ENCODE measurements around the gene CNTNAP2. TPM values are rescaled to one million over a fixed set of nuclear protein-coding genes. Genes with fewer than 3 reads are reported as not detected.
"Not testable (repeated sequence)": the region's sequence is repeated elsewhere in the genome, so short reads cannot be mapped to it uniquely, and the experiment has no call there.

Gene CNTNAP2
- total RNA-seq, 2 donors from 2014 or later, result 171 to 228 TPM

GRCh38 chr7:147595042-147595441, 1478.4 kb downstream of the CNTNAP2 start:
- TF ChIP-seq, protein P1, sequence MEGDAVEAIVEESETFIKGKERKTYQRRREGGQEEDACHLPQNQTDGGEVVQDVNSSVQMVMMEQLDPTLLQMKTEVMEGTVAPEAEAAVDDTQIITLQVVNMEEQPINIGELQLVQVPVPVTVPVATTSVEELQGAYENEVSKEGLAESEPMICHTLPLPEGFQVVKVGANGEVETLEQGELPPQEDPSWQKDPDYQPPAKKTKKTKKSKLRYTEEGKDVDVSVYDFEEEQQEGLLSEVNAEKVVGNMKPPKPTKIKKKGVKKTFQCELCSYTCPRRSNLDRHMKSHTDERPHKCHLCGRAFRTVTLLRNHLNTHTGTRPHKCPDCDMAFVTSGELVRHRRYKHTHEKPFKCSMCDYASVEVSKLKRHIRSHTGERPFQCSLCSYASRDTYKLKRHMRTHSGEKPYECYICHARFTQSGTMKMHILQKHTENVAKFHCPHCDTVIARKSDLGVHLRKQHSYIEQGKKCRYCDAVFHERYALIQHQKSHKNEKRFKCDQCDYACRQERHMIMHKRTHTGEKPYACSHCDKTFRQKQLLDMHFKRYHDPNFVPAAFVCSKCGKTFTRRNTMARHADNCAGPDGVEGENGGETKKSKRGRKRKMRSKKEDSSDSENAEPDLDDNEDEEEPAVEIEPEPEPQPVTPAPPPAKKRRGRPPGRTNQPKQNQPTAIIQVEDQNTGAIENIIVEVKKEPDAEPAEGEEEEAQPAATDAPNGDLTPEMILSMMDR (conservative IDR thresholded peaks at IDR 0.05), result no peak
- Histone ChIP-seq H3K36me3 (ENCODE audit: control insufficient read depth, insufficient read depth, low read length) (no peaks in the 10 kb centered on the region), H3K4me1 (ENCODE audit: control insufficient read depth, insufficient read depth, low read length) (no peaks in the 10 kb centered on the region), H3K9ac (ENCODE audit: extremely low read depth, low read length, poor library complexity, severe bottlenecking) (no peak overlapping the region), H3K9me3 (ENCODE audit: control insufficient read depth, low read length) (no peaks in the 10 kb centered on the region), H3K4me3 (ENCODE audit: low read length) (no peak overlapping the region), H3K27me3 (ENCODE audit: control insufficient read depth, insufficient read depth, low read length, poor library complexity, severe bottlenecking) (no peaks in the 10 kb centered on the region), H3K27ac (ENCODE audit: low read depth, low read length) (no peak overlapping the region)
- H3K27me3 Mint-ChIP-seq (ENCODE audit: insufficient read depth), result no peaks in the 10 kb centered on the region
- H3K4me3 Mint-ChIP-seq, result no peak overlapping the region
- no peak overlapping the region for H3K27ac Mint-ChIP-seq
- 91 to 92% methylated on average over 1 of the region's 1 CpG for whole genome bisulfite sequencing, 2 experiments (ENCODE audit: insufficient coverage in 1 of 2, insufficient read length in 1 of 2)
- H3K9me3 Mint-ChIP-seq, result peaks cover 19% of the 10 kb centered on the region
- DNase-seq, result no peak
- peaks cover 6% of the 10 kb centered on the region for H3K4me1 Mint-ChIP-seq
- H3K36me3 Mint-ChIP-seq (ENCODE audit: low read depth), result peaks cover 3% of the 10 kb centered on the region

DNA sequence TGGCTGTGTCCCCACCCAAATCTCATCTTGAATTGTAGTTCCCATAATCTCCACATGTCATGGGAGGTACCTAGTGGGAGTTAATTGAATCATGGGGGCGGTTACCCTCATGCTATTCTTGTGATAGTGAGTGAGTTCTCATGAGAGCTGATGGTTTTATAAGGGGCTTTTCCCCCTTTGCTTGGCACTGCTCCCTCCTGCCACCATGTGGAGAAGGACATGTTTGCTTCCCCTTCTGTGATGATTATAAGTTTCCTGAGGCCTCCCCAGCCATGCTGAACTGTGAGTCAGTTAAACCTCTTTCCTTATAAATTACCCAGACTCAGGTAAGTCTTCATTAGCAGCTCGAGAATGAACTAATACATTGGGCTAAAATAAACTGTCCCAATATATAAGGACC, 1482.1 kb downstream of the CNTNAP2 start:
- TF ChIP-seq, protein P1 (conservative IDR thresholded peaks at IDR 0.05), result peak; percentile 58
- not testable (repeated sequence) for H3K27ac ChIP-seq (ENCODE audit: low read depth, low read length); H3K27me3 ChIP-seq (ENCODE audit: control insufficient read depth, insufficient read depth, low read length, poor library complexity, severe bottlenecking); H3K9ac ChIP-seq (ENCODE audit: extremely low read depth, low read length, poor library complexity, severe bottlenecking); H3K36me3 ChIP-seq (ENCODE audit: control insufficient read depth, insufficient read depth, low read length); H3K4me3 ChIP-seq (ENCODE audit: low read length); H3K27me3 Mint-ChIP-seq (ENCODE audit: insufficient read depth); DNase-seq; H3K27ac Mint-ChIP-seq; H3K9me3 ChIP-seq (ENCODE audit: control insufficient read depth, low read length); H3K4me1 ChIP-seq (ENCODE audit: control insufficient read depth, insufficient read depth, low read length); H3K36me3 Mint-ChIP-seq (ENCODE audit: low read depth); H3K4me3 Mint-ChIP-seq
- WGBS, 2 experiments (ENCODE audit: insufficient coverage in 1 of 2, insufficient read length in 1 of 2), result 80 to 92% methylated on average over 1 to 2 of the region's 2 CpGs
- peaks cover 19% of the 10 kb centered on the region for H3K9me3 Mint-ChIP-seq
- H3K4me1 Mint-ChIP-seq, result peaks cover 15% of the 10 kb centered on the region

DNA sequence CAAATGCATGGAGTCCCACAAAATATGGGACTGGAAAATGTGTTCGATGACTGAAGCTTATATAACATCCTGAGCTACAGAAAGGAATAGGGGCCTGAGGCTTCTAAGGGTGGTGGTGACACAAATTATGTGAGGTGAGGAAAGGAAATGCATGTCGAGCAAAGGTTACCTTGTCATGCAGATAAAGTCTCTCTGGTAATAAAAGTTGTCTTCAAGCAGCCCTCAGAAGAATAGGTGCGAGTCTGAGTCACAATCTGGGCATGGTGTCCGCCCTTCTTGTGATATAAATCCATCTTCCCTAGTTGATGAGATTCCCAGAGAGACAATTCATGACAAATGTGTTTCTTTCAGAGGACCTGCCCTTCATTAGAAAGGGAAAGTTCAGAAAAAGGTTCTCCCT, 1488.7 kb downstream of the CNTNAP2 start:
- WGBS, 2 experiments (ENCODE audit: insufficient coverage in 1 of 2, insufficient read length in 1 of 2), result 71% methylated on average over 3 to 4 of the region's 4 CpGs
- TF ChIP-seq, protein P1 (conservative IDR thresholded peaks at IDR 0.05), result no peak
- Mint-ChIP-seq H3K4me1 (peaks cover 33% of the 10 kb centered on the region), H3K36me3 (ENCODE audit: low read depth) (peaks cover 5% of the 10 kb centered on the region), H3K27me3 (ENCODE audit: insufficient read depth) (no peaks in the 10 kb centered on the region), H3K4me3 (no peak overlapping the region), H3K9me3 (peaks cover 19% of the 10 kb centered on the region), H3K27ac (peak overlapping the region; percentile 9)
- no peaks in the 10 kb centered on the region for H3K4me1 ChIP-seq (ENCODE audit: control insufficient read depth, insufficient read depth, low read length)
- no peak overlapping the region for H3K4me3 ChIP-seq (ENCODE audit: low read length)
- no peak for DNase-seq
- peaks cover 7% of the 10 kb centered on the region for H3K9me3 ChIP-seq (ENCODE audit: control insufficient read depth, low read length)
- H3K27ac ChIP-seq (ENCODE audit: low read depth, low read length), result no peak overlapping the region
- no peaks in the 10 kb centered on the region for H3K36me3 ChIP-seq (ENCODE audit: control insufficient read depth, insufficient read depth, low read length)
- no peaks in the 10 kb centered on the region for H3K27me3 ChIP-seq (ENCODE audit: control insufficient read depth, insufficient read depth, low read length, poor library complexity, severe bottlenecking)
- H3K9ac ChIP-seq (ENCODE audit: extremely low read depth, low read length, poor library complexity, severe bottlenecking), result no peak overlapping the region
